Vagina (tissue), 2 donors: ENCODE measurements around the gene HES4. TPM values are rescaled to one million over a fixed set of nuclear protein-coding genes. Genes with fewer than 3 reads are reported as not detected.
"Not testable (repeated sequence)": the region's sequence is repeated elsewhere in the genome, so short reads cannot be mapped to it uniquely, and the experiment has no call there.

ENCODE experiments used
- DNase-seq, 2 donors: peaks; one replicate each; pipeline ENCODE4 v3.0.0-alpha.2; 2017; ENCODE audit errors: extremely low spot score in 2 of 2
- H3K27ac ChIP-seq: fragments of 200-600 bp; sonication (generic); one replicate; pipeline ENCODE4 v1.5.1; 2019
- H3K27me3 ChIP-seq: fragments of 200-600 bp; sonication (generic); one replicate; pipeline ENCODE4 v1.5.1; 2019
- H3K36me3 ChIP-seq, 2 donors: fragments of 200-600 bp; sonication (generic); one replicate each; pipeline ENCODE4 v1.5.1; 2017 to 2019
- H3K4me1 ChIP-seq: fragments of 200-600 bp; sonication (generic); one replicate; pipeline ENCODE4 v1.5.1; 2019
- H3K4me3 ChIP-seq, 2 donors: fragments of 200-600 bp; sonication (generic); 1 replicate in 1 of 2; 2 replicates in 1 of 2; pipeline ENCODE4 v1.5.1; 2016 to 2019
- H3K9me3 ChIP-seq: fragments of 200-600 bp; sonication (generic); one replicate; pipeline ENCODE4 v1.5.1; 2019
- POLR2A ChIP-seq, 2 donors: fragments of 450-650 bp; IDR thresholded peaks; one replicate each; pipeline ENCODE4 v1.6.1; 2017; ENCODE audit warnings: antibody characterized with exemption in 2 of 2, mild to moderate bottlenecking in 2 of 2, moderate library complexity in 2 of 2
- POLR2AphosphoS5 ChIP-seq, 2 donors: sonication (generic); formaldehyde crosslinking; IDR thresholded peaks; one replicate each; pipeline ENCODE4 v1.9.0; 2017; ENCODE audit warnings: antibody characterized with exemption in 2 of 2, mild to moderate bottlenecking in 2 of 2, low read depth in 1 of 2; ENCODE audit not compliant: insufficient read depth in 1 of 2
- intact Hi-C: fragments of 100-400 bp; cut with DNase I; formaldehyde crosslinking; loops from one replicate; pipeline ENCODE4 v1.15.1; 2023
- total RNA-seq: library from RNA; depleted of rRNA; stranded (reverse); fragments of >200 nt; gene quantifications from one replicate; pipeline ENCODE4 v1.2.3, GENCODE V29; 2016
- TF ChIP-seq, protein P1 (sequence below), 3 experiments: fragments of 450-650 bp in 2 of 3; fragments of 200-600 bp in 1 of 3; sonication (generic) in 1 of 3; IDR thresholded peaks; one replicate each; pipeline ENCODE4 v1.5.1; 2017 to 2019; ENCODE audit warnings: antibody characterized with exemption in 3 of 3, mild to moderate bottlenecking in 2 of 3, moderate library complexity in 2 of 3

HES4 gene
- total RNA-seq, 1 donor from 2014 or later = 34.6 TPM

DNA sequence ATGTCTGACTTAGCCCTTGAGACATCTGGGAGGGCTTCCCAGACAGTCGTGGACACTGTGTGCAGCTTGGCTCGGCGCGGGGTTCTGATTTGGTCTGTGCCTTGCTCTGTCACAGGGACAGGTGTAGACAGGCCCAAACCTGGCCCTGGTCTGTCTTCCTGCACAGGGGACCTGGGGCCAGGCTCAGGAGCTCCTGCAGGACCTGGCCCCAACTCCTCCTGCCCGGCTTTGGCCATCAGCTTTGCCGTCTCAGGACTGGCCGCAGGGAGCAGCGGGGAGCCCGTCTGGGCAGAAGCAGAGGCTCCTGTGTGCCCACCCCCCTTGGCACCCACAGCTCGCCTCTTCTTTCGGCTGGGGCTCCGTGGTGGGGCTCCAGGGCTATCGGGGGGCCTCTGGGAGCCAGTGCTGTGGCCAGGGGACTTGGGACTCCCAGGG is 19.7 kb downstream of the HES4 start:
- intact Hi-C loops = loop anchor here (5.0 kb wide), 1 partner anchor 77 kb away; no protein-coding TSS in a partner anchor
- Histone ChIP-seq H3K4me3 (no peak overlapping the region), H3K36me3 (no peaks in the 10 kb centered on the region), H3K9me3 (no peaks in the 10 kb centered on the region), H3K4me1 (peaks cover 14% of the 10 kb centered on the region), H3K27ac (no peak overlapping the region), H3K27me3 (no peaks in the 10 kb centered on the region)
- no peak for TF ChIP-seq POLR2A (IDR thresholded peaks at IDR 0.05)
- DNase-seq = no peak

DNA sequence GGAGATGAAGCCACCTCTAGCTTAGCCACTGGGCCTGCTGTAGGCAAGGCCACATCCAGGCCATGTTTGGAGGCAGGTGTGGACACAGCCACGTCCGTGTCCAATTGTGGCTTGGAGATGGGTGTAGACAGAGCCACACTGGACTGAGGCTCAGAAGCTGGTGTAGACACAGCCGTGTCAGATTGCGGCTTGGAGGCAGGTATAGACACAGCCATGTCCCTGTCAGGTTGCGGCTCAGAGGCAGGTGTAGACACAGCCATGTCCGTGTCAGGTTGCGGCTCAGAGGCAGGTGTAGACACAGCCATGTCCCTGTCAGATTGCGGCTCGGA is 20.2 kb downstream of the HES4 start:
- intact Hi-C loops = loop anchor here (5.0 kb wide), 1 partner anchor 78 kb away; no protein-coding TSS in a partner anchor
- Histone ChIP-seq H3K27me3 (no peaks in the 10 kb centered on the region), H3K36me3 (no peaks in the 10 kb centered on the region)

DNA sequence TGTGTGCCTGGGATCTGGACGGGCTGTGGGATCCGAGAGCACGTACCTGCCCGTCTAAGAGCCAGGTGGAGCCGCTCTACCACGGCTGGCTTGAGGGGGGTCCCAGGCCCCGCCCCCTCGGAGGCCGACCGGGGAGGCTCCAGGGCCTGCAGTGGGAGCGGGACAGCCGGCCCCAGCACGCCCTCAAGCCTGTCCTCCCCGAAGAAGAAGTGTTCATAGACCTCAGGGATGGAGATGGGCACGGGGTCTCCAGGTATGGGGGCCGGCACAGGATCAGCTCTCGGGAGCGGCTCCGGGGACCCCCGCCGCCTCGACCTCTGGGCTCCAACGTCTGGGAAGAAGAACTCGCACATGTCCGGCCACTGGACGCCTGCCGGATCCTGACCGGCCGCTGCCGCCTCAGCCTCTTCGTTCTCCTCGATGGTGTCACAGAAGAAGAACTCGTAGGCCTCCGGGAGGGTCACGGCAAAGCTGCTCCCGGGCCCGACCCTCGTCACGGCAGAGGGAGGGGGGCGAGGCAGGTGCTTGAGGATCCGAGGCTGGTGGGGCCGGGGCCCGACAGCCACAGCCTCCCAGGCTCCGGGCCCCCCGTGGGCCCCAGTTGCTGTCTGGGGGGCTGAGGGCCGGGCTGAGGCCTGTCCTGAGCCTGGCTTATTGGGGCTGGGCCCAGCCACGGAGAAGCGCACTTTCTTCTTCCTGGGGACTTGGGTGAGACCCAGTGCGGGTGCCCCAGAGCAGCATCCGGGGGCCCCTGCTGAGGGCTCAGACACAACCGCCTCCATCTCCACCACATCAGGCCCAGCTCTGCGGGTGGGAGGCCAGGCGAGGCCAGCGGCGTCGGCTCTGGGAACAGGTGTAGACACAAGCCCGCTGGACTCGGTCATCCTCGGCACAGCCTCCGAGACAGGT is 20.8 kb downstream of the HES4 start:
- Histone ChIP-seq H3K4me3 (no peak overlapping the region), H3K4me1 (peaks cover 14% of the 10 kb centered on the region), H3K36me3 (no peaks in the 10 kb centered on the region), H3K27me3 (no peaks in the 10 kb centered on the region), H3K9me3 (no peaks in the 10 kb centered on the region), H3K27ac (no peak overlapping the region)
- no peak for DNase-seq
- TF ChIP-seq POLR2A (IDR thresholded peaks at IDR 0.05) (no peak), POLR2AphosphoS5 (IDR thresholded peaks at IDR 0.05; ENCODE audit: insufficient read depth in 1 of 2, low read depth in 1 of 2) (no peak)
- TF ChIP-seq, protein P1, sequence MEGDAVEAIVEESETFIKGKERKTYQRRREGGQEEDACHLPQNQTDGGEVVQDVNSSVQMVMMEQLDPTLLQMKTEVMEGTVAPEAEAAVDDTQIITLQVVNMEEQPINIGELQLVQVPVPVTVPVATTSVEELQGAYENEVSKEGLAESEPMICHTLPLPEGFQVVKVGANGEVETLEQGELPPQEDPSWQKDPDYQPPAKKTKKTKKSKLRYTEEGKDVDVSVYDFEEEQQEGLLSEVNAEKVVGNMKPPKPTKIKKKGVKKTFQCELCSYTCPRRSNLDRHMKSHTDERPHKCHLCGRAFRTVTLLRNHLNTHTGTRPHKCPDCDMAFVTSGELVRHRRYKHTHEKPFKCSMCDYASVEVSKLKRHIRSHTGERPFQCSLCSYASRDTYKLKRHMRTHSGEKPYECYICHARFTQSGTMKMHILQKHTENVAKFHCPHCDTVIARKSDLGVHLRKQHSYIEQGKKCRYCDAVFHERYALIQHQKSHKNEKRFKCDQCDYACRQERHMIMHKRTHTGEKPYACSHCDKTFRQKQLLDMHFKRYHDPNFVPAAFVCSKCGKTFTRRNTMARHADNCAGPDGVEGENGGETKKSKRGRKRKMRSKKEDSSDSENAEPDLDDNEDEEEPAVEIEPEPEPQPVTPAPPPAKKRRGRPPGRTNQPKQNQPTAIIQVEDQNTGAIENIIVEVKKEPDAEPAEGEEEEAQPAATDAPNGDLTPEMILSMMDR (IDR thresholded peaks at IDR 0.05) = no peak
- intact Hi-C loops = no loop called here

More for the DNA sequence above, 20.2 kb downstream of the HES4 start:
- H3K4me1 ChIP-seq = peaks cover 14% of the 10 kb centered on the region
- H3K27ac ChIP-seq = no peak overlapping the region
- DNase-seq = no peak
- H3K9me3 ChIP-seq = no peaks in the 10 kb centered on the region
- no peak overlapping the region for H3K4me3 ChIP-seq
- no peak for TF ChIP-seq POLR2A (IDR thresholded peaks at IDR 0.05)
- TF ChIP-seq, protein P1 (IDR thresholded peaks at IDR 0.05) = no peak
- no peak for TF ChIP-seq POLR2AphosphoS5 (IDR thresholded peaks at IDR 0.05; ENCODE audit: insufficient read depth in 1 of 2, low read depth in 1 of 2)

DNA sequence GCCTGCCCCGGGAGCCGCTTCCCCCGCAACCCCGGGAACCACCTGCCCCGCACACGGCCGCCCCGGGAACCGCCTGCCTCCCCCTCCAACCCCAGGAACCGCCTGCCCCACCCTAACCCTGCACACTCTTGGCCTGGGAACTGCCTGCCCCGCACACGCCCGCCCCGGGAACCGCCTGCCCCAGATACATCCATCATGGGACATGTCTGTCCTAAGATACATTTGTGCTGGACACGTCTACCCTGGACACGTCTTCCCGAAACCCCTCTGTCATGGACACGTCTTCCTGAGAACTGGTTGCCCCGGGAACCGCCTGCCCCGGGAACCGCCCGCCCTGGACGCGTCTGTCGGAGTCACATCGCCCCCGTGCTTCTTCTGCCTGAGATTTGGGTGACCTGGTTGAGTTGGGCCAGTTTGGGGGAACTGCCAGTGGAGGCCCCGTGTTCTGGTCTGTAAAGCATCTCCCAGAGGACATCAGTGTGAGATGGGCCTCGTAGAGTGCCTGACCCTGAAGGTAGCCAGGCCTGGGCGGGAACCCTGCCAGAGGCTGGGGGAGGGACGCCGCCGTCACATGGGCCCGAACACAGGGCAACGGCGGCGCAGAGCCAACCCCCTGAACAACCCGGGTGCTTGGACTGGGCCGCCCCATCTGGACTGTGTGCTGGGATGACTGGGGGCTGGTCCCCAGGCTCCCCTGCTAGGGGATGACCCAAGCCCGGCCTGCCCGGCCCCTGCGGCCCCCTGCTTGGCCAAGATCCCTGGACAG is 21.6 kb downstream of the HES4 start:
- DNase-seq = no peak
- no peaks in the 10 kb centered on the region for H3K9me3 ChIP-seq
- TF ChIP-seq, protein P1 (IDR thresholded peaks at IDR 0.05) = no peak
- TF ChIP-seq POLR2A (IDR thresholded peaks at IDR 0.05) (no peak), POLR2AphosphoS5 (IDR thresholded peaks at IDR 0.05; ENCODE audit: insufficient read depth in 1 of 2, low read depth in 1 of 2) (no peak)
- H3K4me3 ChIP-seq = no peak overlapping the region
- peaks cover 4% of the 10 kb centered on the region for H3K27me3 ChIP-seq
- no peak overlapping the region for H3K27ac ChIP-seq
- no peaks in the 10 kb centered on the region for H3K36me3 ChIP-seq
- intact Hi-C loops = no loop called here
- H3K4me1 ChIP-seq = peaks cover 14% of the 10 kb centered on the region

DNA sequence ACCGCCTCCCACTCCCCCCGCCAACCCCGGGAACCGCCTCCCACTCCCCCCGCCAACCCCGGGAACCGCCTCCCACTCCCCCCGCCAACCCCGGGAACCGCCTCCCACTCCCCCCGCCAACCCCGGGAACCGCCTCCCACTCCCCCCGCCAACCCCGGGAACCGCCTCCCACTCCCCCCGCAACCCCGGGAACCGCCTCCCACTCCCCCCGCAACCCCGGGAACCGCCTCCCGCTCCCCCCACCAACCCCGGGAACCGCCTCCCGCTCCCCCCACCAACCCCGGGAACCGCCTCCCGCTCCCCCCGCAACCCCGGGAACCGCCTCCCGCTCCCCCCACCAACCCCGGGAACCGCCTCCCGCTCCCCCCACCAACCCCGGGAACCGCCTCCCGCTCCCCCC is 23.1 kb downstream of the HES4 start:
- H3K4me3 ChIP-seq = not testable (repeated sequence)

More for the DNA sequence above, 23.1 kb downstream of the HES4 start:
- peaks cover 16% of the 10 kb centered on the region for H3K4me1 ChIP-seq
- DNase-seq, H3K27ac ChIP-seq, H3K36me3 ChIP-seq, intact Hi-C loops, H3K9me3 ChIP-seq, H3K27me3 ChIP-seq: not testable (repeated sequence)
